ENCODE measurements around the gene ANKMY2.
A peak's percentile ranks its signal among the peaks of the same experiment; 100 is the strongest.

ANKMY2 gene

DNA sequence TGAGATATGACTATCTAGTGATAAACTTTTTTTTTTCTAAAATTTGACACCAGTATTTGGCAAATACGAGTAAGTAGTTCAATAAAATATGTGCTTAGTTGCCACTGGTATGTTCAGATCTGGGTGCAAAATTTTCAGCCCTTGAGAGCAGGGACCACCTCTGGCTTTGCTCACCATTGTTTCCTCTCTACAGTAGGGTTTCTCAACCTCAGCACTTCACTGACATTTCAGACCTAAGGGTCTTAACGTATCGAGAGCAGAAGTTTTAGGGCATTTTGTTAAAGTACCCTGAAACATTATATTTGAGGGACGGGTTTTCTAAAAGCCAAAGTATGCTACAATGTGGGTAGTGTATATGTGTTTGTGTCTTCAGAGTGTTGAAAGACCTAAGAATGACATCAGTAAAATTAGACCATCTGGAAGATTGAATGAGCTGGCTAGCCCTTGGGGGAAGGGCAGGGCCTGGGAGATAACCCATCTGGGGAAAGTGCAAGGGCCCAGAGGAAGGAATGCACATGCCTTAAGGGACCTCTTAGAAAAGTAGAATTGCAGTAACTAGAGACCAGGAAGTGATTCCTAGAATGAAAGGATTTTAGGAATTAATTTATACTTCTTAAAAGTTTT is 12.2 kb upstream of the ANKMY2 start:
- no peak for DNase-seq

DNA sequence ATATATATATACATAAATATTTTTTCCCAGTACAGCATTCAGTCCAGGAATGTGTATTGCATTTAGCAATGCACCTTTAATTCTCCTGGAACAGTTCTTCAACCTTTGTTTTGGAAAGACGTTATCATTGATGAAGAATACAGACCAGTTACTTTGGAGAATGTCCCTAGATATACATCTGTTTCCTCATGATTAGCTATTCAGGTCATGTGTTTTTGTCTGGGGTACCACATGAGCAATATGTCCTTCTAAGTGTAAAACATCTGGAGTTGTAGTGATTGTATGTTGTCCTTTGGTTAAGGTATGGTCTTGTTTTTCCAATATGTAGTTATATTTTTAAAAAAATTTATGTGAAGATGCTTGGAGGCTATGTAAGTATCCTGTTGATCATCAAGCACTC is 10.6 kb upstream of the ANKMY2 start:
- DNase-seq, result no peak

DNA sequence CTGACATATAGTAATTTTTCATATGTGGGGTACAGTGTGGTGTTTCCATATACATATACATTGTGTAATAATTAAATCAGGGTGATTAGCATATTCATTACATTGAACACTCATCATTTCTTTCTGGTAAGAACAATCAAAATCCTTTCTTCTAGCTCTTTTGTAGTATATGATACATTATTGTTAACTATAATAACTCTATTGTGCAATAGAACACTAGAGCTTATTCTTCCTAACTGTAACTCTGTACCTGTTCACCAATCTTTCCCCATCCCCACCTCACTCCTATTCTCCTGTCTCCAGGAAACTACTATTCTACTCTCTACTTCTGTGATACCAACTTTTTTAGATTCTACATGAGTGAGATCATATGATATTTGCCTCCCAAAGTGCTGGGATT is 9.8 kb upstream of the ANKMY2 start:
- DNase-seq, result no peak

DNA sequence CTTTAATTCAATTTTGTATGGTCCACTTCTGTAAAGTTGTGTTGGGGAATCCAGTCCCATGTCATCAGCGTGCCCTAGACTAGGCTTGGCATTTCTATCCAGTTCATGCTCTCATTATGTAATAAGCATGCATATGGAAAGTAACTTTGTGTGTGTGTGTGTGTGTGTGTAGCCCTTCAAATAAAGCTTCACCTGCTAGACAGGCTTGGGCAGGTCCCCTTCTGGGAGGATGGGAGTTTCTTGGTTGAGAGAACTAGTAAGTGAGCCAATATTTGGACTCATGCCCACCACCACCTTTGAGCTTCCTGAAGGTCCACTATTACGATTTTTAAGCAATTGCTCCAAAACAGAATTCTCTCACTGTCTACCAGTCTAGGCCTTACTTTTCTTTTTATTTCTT is 7.3 kb upstream of the ANKMY2 start:
- peak; percentile 12 to 66 (median 55) for DNase-seq

DNA sequence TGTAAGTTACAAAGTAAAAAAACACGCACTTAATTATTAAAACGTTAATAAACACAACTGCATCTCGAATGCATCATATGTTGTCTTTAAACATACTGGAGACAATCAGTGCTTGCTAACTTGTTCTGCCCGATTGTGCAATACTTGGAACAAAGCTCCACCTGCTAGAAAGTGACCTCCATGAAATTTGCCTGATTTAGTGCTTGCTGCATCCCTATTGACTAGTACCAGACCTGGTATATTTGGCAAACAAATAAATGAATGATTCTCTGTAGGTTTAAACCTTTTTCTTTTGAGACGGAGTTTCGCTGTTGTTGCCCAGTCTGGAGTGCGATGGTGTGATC is 6.7 kb upstream of the ANKMY2 start:
- DNase-seq, result no peak

DNA sequence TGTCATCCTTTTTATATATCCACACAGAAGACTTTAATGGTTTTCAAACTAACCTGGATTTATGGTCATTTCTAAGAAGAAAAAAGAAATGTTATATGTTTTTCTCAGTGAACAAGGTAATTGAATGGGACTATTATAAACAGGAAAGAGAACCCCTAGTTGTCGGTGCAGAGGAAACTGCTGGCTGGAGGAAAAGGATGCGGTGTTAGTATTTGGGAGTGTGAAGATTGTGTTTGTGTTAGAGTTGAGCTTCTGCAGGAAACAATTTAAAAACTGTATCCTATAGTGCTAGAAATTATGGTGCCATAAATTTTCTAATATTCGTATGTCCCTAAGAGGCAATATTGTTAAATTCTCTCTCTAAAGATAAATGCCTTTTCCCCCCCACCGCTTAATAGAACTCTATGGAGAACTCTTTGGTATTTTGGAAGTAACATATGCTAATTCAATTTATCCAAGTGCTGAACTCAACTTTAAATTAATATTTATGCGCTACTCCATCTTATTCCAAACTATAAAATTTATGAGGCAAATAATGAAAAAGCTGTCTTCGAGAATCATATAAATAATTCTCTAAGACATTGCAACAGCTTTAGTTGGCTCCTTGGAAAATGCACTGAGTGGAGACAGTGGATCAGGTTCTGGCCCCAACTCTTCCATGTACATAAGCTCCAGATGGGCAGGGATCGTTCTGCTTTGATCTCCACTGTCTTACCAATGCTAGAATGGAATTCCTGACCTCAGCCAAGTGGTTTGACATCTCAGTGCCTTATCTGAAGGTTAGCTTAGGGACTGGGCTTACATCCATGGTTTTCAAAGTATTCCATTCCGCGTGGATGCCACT is 6.1 kb upstream of the ANKMY2 start:
- no peak for DNase-seq

DNA sequence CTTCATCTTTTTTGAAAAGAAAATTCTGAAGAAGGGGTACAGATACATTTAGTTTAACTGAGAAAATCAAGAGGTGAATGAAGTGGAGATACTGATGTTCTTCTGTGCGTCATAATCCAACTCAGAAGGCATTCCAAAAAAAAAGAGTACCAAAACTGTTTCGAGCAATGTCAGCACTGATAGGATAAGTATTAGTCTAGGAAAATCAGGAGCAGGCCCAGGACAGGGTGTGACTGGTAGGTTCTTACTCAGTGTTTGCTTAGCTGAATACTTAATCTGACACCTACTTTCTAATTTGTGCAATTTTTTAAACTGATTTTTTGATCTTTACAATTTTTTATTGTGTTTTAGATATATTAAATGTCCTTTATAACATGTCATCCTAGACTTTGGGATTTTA is 4.7 kb upstream of the ANKMY2 start:
- no peak for DNase-seq

DNA sequence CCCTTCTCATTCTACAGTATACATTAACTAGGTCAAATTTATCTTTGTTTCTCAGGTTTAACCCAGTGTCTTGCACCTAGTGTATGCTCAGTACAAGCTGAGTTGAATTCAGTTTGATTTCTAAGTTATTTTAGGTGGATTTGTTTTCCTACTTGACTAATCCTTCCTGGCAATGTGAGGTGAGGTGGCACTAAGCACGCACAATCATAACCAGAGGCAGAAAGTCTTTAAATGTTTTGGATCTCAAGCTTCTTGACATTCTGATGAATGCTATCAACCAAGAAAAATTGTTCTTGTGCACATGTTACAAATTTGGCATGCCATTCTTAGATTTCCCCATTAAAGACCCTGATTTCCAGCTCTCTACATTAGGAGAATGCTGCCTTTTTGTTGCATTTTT is 3.6 kb upstream of the ANKMY2 start:
- no peak for DNase-seq

DNA sequence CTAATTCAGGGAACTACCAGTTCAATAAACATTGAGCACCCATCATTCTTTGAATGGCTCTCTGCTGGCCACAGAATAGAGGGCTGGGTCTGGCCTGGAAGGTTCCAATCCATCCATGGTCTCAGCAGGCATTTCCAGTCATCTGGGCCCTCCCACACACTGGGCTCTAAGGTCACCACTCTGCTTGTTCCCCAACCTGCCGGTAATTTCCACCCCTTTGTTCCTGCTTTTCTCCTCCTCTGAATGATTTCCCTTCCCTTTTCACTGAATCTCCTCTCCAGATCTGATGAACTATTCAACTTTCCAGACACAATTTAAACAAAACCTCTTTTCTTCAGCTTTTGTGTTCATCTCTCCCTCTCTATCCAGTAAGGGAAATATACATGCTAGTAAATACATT is 3.0 kb upstream of the ANKMY2 start:
- DNase-seq, result peak in 1 of 3 experiments; percentile 19

DNA sequence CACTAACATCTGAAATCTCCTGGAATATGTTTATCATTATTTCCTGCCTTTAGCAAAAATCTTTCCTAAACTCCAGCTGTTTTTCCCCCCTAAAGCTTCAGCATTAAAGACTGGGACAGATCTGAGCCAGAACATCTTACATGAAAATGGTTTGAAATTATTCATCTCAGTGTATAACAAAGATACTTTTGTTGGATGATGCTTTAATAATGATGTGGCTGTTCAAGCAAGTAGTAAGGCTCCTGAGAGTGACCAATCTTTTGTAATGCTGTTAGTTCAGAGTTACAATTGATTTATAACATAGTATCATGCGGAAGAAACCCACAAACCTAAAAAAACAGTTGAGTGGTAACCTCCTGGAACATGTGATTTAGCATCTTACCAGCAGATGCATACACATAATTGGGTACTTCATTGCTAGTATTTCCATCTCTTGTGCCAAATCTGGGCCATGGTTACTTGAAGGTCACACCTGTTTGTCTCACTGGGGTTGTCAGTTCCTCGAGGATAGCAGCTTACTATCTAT is 1.9 kb upstream of the ANKMY2 start:
- DNase-seq, result peak; percentile 13 to 55 (median 19)

DNA sequence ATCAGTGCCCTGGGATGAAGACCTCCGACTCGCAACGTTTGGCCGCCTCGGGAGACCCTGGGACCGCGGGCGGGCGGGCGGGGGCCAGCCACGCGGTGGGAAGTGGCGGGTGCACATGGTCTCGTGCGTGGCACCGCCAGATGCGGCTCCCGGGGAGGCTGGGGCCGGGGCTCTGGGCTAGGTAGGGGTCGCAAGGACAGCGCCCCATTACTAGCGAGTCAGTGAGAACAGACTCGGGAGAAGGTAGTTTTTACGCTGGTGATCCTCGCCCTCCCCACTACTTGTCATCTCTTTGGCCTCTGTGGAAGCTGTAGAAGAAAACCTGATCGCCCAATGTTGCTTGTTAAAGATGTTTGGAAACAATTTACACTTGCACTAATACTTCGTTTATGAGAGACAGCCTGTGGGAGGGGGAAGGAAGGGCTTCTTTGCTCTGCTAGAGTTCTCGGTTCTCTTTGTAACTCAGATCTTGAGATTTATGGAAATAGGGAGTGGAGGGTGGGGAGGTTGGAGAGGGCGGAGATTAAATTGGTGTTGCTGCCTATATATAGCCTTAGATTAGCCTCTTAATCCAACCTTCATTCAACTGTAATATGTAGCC is 1.0 kb upstream of the ANKMY2 start:
- DNase-seq, result peak in 2 of 3 experiments; percentile 38 to 82

DNA sequence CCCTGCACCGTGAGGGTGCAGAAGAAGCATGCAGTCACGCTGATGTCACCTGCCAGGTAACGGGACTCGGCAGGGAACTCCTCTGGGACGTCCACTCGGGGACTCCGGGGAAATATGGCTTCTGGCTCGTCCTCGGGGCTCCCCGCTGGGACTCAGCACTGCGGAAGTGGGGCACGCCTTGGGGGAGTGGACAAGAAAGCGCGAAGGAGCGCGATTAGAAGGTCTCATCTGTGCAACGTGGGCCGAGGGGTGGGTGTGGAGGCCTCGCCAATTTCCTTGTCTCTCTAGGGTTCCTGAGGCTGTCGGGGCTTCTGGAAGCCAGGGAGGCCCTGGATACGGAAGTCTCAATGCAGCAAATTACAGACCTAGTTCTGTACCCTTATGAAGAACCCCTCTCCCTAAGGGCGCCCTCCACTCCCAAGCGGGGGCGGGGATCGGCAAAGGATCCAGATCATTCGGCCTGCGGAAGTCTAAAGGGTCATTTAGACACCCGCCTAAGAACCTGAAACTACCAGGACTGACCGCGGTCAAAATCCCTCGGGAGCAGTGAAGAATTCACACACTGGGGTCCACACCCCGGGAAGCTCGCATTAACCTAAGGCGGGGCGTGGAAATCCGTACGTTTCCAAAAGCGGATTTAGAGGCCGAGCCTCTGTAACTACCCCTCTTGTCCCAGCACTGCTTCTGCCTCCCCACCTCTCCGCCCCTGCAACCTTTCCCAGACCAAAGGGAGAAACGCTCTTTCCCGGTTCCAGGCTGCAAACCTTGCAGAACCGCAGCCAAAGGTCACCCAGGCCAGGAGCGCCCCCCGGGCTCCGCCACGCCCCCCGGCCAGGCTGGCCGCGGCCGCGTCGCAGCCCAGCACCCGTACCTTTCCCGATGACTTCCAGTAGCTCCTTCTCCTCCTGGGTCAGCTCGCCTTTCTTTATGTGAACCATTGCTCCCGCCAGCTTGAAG is 640 bp downstream of the ANKMY2 start:
- peak; percentile 47 to 85 (median 85) for DNase-seq

DNA sequence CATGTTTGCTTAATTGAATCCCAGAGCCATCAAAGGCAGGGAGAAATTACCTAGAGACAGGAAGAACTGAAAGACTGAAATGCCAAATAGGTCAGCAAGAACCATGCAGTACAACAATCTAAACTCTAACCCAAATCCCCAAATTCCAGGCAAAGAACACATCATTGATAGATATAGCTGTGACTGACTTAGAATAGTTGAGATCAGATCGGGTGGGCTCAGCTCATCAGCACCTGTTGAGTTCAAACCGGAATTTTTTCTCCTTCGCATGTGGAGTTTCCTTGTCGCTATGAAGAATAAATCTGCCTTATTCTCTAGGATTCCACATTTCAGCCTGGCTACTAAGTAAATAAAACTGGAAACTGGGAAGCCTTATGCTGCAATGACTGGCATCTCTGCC is 1.4 kb downstream of the ANKMY2 start:
- no peak for DNase-seq

DNA sequence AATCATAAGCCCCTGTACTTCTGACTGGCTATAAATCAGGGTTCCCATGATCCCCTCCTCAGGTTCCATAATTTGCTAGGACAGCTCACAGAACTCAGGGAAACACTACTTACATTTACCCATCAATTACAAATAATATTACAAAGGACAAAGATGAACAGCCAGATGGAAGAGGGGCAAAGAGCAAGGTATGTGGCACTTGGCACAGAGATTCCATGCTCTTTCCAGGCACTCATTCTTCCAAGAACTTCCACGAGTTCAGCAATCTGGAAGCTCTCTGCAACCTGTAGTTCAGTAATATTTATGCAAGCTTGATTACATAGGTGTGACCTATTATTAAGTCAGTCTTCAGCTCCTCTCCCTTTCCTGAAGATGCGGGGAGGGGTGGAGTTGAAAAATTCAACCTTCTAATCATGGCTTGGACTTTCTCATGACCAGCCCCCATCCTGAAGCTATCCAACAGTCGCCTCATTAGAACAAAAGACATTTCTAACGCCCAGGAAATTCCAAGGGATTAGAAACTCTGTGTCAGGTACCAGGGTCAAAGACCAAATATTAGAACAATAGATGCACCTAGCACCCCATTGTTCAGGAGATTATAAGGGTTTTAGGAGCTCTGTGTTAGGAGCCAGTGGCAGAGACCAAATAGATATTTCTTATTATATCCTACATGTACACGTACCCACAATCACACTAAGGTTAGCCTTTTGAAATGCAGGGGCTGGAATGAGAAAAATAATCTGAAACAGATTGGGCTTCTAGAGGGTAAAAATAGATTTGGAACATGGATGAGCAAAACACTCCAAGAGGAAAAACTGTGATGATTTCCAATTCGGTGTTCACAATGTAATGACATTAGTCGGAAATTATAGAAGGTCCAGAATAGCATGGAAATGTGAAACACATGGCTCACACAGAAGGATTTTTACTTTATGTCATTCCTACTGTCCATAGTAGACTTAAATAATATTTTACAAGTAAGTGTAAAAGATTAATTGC is 7.0 kb downstream of the ANKMY2 start:
- no peak for DNase-seq

DNA sequence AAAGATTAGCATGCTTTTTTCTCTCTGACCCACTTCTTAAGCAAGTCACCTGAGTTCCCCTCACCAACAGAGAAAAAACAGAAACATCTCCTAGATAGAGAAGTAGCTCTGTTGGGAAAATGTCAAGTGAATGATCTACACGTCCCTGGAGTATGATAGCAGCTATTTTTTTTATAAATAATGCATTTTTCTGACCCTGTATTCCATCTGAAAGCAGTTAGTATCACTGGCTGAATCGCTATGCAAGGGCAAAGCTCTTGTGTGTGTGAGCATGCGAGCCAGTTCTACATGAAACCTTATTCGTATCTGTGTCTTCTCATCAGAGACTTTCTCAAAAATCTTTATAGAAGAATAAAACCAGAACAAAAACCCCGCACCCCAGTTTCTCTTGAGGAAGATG is 8.2 kb downstream of the ANKMY2 start:
- DNase-seq, result no peak

DNA sequence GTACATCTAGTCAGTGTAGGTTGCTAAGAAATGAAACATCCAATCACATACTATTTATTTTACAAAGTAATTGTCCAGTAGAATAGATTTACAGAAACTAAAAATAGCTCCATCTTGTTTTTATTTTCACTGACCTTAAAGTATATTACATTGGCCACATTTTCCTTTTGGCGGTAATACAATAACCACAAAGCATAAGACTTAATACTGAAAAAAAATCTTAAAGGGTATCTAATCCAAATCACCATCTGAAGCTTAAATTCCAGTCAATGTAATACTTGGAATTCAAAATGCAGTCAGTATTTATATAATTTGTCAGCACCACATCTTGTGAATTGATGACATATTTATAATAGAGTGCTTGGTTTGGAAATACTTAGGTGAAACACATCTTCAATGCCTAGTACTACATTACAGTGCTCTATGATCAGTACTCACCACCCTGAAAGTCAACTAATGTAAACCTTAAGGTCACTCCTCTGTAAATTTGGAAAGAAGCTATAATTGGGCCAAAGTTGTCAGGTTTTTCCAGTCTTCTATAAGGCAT is 8.9 kb downstream of the ANKMY2 start:
- DNase-seq, result no peak

DNA sequence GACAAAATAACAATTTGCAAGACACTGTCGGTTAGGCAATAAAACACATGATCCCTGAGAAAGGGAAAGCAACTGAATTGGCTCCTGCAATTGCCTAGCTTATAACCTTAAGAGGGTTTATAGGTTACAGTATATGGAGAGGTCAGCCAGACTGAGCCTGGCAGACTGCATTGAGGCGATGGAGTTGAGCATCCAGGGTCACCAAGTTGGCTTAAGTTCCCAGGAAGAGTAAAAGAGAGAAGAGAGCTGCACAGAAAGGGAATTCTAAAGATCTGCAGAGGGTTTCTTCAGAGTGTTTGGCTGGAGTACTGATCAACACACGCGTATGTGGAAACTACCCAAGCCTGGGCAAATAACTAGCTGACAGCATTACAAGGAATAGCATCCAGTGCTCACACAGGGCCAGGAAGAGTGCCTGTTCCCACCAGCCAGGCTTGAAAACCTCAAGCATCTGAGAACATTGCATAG is 11.2 kb downstream of the ANKMY2 start:
- DNase-seq, result no peak

DNA sequence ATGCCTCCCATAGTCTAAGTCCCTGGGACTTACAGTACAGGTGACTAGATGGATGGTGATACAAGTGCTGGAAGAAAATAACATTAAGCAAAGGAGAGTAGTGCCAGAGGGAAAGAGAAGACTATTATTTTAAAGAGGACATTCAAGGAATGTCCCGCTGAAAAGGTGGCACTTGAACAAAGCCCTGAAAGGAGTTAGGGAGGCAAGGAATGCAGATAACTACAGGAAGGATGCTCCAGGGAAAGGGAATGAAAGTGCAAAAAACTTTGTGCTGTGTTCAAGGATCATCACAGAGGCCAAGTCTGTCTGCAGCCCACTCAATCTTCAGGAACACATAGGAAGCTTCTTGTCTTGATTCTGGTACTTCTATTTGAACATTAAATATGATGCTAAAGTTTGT is 14.9 kb downstream of the ANKMY2 start:
- no peak for DNase-seq

DNA sequence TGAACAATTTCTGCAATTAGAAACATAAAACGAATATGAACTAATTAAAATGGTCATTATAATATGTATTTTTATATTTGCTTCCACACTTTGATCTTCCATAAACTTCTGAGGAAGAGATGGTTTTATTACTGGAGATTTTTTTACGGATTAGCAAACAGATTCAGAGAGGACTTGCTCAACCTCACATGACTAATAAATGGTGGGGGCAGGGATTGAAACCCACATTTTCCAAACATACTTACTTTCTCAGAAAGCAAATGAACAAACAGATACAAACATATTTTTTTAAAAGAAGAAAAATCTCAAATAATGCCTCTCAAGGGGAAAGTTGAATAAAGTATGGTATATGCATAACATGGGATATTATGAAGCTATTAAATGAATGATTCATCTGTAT is 18.3 kb downstream of the ANKMY2 start:
- no peak for DNase-seq

DNA sequence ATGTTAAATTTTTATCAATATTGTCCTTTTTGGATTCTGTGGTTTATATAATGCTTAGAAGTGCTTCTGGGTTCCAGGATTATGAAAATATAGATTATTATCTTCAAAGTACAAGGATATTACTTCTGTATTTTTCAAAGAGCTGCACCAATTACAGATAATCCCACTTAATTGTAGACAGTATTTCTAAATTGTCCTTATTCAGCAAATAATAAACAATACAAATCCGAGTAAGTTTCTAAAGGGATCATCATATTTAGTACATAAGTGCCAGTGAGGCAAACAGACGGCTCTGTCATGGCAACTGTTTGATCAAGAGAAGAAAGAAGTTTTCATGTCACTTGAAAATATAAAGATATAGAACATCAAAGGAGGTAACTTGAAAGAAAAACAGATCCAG is 19.2 kb downstream of the ANKMY2 start:
- DNase-seq, result no peak

DNA sequence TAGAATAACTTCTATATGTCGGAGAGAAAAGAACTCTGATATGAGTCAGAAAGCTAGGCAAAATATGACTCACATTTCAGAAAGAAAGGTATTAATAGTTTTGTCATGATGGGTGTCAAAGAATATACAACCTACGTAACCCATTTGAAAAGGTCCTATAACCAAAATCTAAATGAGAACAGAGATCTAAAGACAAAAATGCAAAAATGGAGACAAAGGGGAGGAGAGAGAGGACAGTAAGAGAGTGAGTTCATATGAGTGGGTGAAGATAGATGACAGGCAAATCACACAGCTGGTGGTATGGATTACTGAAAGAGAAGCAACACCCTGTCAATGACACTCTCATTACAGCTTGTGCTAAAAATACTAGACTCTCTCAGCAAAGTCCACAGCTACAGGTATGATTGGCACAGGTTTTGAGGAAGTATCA is 25.6 kb downstream of the ANKMY2 start:
- DNase-seq, result no peak

All from NCI-H1417 (cell line).